GM21367 (cell line): ENCODE measurements around the gene GCSAML.
"Not testable (repeated sequence)": the region's sequence is repeated elsewhere in the genome, so short reads cannot be mapped to it uniquely, and the experiment has no call there.

Source experiments
- ATAC-seq: cut with Tn5 transposase; IDR thresholded peaks from one replicate; pipeline ENCODE4 v1.9.1; 2021; ENCODE audit not compliant: unreplicated experiment

GCSAML gene

GRCh38 chr1:247548769-247549182, at the start of gene GCSAML:
Gene GCSAML, plus strand, starts transcription at chr1:247549134. Its CDS starts 58 bp downstream, at chr1:247549192.
- ATAC-seq = no peak

- no peak for ATAC-seq
Observed at GRCh38 chr1:247500865-247501264, 48.1 kb upstream of the GCSAML start.

- ATAC-seq = no peak
Observed at GRCh38 chr1:247506831-247507230, 42.1 kb upstream of the GCSAML start.

GRCh38 chr1:247517795-247518612, 30.9 kb upstream of the GCSAML start:
- no peak for ATAC-seq

- ATAC-seq = no peak
Observed at GRCh38 chr1:247518613-247518891, 30.4 kb upstream of the GCSAML start.

- ATAC-seq = not testable (repeated sequence)
Observed at GRCh38 chr1:247521886-247522285, 27.0 kb upstream of the GCSAML start.

GRCh38 chr1:247528812-247529474, 20.0 kb upstream of the GCSAML start:
- ATAC-seq = no peak

GRCh38 chr1:247529771-247530355, 19.1 kb upstream of the GCSAML start:
- no peak for ATAC-seq

GRCh38 chr1:247530785-247531184, 18.1 kb upstream of the GCSAML start:
- no peak for ATAC-seq

GRCh38 chr1:247531937-247532336, 17.0 kb upstream of the GCSAML start:
- ATAC-seq = no peak

GRCh38 chr1:247535402-247535801, 13.5 kb upstream of the GCSAML start:
- no peak for ATAC-seq

GRCh38 chr1:247536340-247536739, 12.6 kb upstream of the GCSAML start, which contains the start of gene OR2C3:
Gene OR2C3, minus strand, starts transcription at chr1:247536440. Its CDS starts 3,929 bp downstream, at chr1:247532511.
- ATAC-seq = no peak

- ATAC-seq = no peak
Observed at GRCh38 chr1:247538561-247538960, 10.4 kb upstream of the GCSAML start.

GRCh38 chr1:247539215-247539614, 9.7 kb upstream of the GCSAML start:
- no peak for ATAC-seq

GRCh38 chr1:247540581-247540980, 8.4 kb upstream of the GCSAML start:
- ATAC-seq = no peak

- no peak for ATAC-seq
Observed at GRCh38 chr1:247542811-247543210, 6.1 kb upstream of the GCSAML start.

- no peak for ATAC-seq
Observed at GRCh38 chr1:247548092-247548491, 842 bp upstream of the GCSAML start.

GRCh38 chr1:247551721-247552120, 2.8 kb downstream of the GCSAML start:
- ATAC-seq = no peak

- no peak for ATAC-seq
Observed at GRCh38 chr1:247552231-247552630, 3.3 kb downstream of the GCSAML start.

GRCh38 chr1:247557926-247558674, 9.2 kb downstream of the GCSAML start:
- ATAC-seq = no peak

- ATAC-seq = no peak
Observed at GRCh38 chr1:247561711-247562110, 12.8 kb downstream of the GCSAML start.
